Upper lobe of left lung (tissue), 4 donors: ENCODE results near the gene RGSL1.

Experiments used
- CTCF ChIP-seq, 6 experiments: fragments of 450-650 bp in 4 of 6; fragments of 200-600 bp in 2 of 6; sonication (generic) in 2 of 6; IDR thresholded peaks; one replicate each; pipeline ENCODE4 v1.5.1; 2016 to 2019; ENCODE audit warnings: antibody characterized with exemption in 6 of 6
- EP300 ChIP-seq, 4 donors: sonication (generic); formaldehyde crosslinking; IDR thresholded peaks; one replicate each; pipeline ENCODE4 v1.5.1; 2017; ENCODE audit warnings: antibody characterized with exemption in 4 of 4, control low read depth in 2 of 4
- POLR2A ChIP-seq, 4 donors: fragments of 450-650 bp; IDR thresholded peaks; one replicate each; pipeline ENCODE4 v1.5.1; 2016 to 2017; ENCODE audit warnings: antibody characterized with exemption in 4 of 4, mild to moderate bottlenecking in 2 of 4

- TF ChIP-seq CTCF (IDR thresholded peaks at IDR 0.05), result no peak
- no peak for TF ChIP-seq POLR2A (IDR thresholded peaks at IDR 0.05)
- TF ChIP-seq EP300 (IDR thresholded peaks at IDR 0.05), result no peak
Observed at GRCh38 chr1:182453631-182454030, 3.7 kb downstream of the RGSL1 start.
